CD4-positive, alpha-beta memory T cell (primary cell): ENCODE data around the gene OGFOD3. TPM values are rescaled to one million over a fixed set of nuclear protein-coding genes. Genes with fewer than 3 reads are reported as not detected.

ENCODE experiments used
- CTCF ChIA-PET: fragments of 350-600 bp; sonication (Branson Sonifier 250); formaldehyde crosslinking; loops from one replicate; lab custom pipeline; 2021; ENCODE audit warnings: inconsistent platforms; ENCODE audit not compliant: partially characterized antibody; lab: Charles Lee
- POLR2A ChIA-PET: fragments of 350-600 bp; sonication (Branson Sonifier 250); formaldehyde crosslinking; loops from one replicate; lab custom pipeline; 2021; ENCODE audit not compliant: partially characterized antibody; lab: Charles Lee
- DNase-seq, 5 donors: peaks; one replicate each; pipeline versions ENCODE4 v3.0.0 to v3.0.0-alpha.2; 2020 to 2022; ENCODE audit warnings: mixed read lengths in 1 of 5
- H3K27ac ChIP-seq: one replicate; pipeline ENCODE4 v1.7.0; 2013; ENCODE audit warnings: low read depth, low read length
- H3K27me3 ChIP-seq: 2 replicates; pipeline ENCODE4 v1.7.0; 2013; ENCODE audit warnings: mild to moderate bottlenecking, low read length, moderate library complexity; ENCODE audit not compliant: insufficient read depth
- H3K36me3 ChIP-seq: 2 replicates; pipeline ENCODE4 v1.7.0; 2013; ENCODE audit warnings: mild to moderate bottlenecking, low read length, moderate library complexity; ENCODE audit not compliant: insufficient read depth
- H3K4me1 ChIP-seq: 2 replicates; pipeline ENCODE4 v1.7.0; 2013; ENCODE audit warnings: mild to moderate bottlenecking, low read length, moderate library complexity; ENCODE audit not compliant: insufficient read depth
- H3K4me3 ChIP-seq, 2 donors: one replicate each; pipeline ENCODE4 v1.7.0; 2013; ENCODE audit warnings: low read length in 2 of 2, mild to moderate bottlenecking in 1 of 2
- H3K9me3 ChIP-seq, 2 donors: one replicate each; pipeline ENCODE4 v1.7.0; 2013; ENCODE audit warnings: low read length in 2 of 2, control low read depth in 1 of 2; ENCODE audit not compliant: control insufficient read depth in 1 of 2
- H3K27ac Mint-ChIP-seq, 7 donors: one replicate each; pipeline ENCODE4 v1.8.0; 2020 to 2021; ENCODE audit warnings: mixed read lengths in 7 of 7, mild to moderate bottlenecking in 6 of 7, inconsistent platforms in 3 of 7, moderate library complexity in 3 of 7
- H3K27me3 Mint-ChIP-seq, 2 donors: one replicate each; pipeline ENCODE4 v1.8.0; 2020 to 2021; ENCODE audit warnings: mixed read lengths in 2 of 2
- H3K36me3 Mint-ChIP-seq, 2 donors: one replicate each; pipeline ENCODE4 v1.8.0; 2020 to 2021; ENCODE audit warnings: mixed read lengths in 2 of 2, inconsistent platforms in 1 of 2, mild to moderate bottlenecking in 1 of 2
- H3K4me1 Mint-ChIP-seq, 4 donors: one replicate each; pipeline ENCODE4 v1.8.0; 2020 to 2021; ENCODE audit warnings: mixed read lengths in 4 of 4, mild to moderate bottlenecking in 1 of 4
- H3K4me3 Mint-ChIP-seq, 8 donors: one replicate each; pipeline ENCODE4 v1.8.0; 2020 to 2021; ENCODE audit warnings: mixed read lengths in 8 of 8, mild to moderate bottlenecking in 7 of 8, moderate library complexity in 6 of 8, inconsistent platforms in 3 of 8
- H3K9me3 Mint-ChIP-seq, 8 donors: one replicate each; pipeline ENCODE4 v1.8.0; 2020 to 2021; ENCODE audit warnings: mixed read lengths in 8 of 8, mild to moderate bottlenecking in 5 of 8, inconsistent platforms in 3 of 8, moderate library complexity in 1 of 8
- intact Hi-C: fragments of 100-400 bp; cut with micrococcal nuclease; formaldehyde crosslinking; loops from one replicate; pipeline ENCODE4 v1.15.1; 2023
- polyA plus RNA-seq, 2 donors: library from polyadenylated mRNA; unstranded; fragments of 300-500 nt; fragmentation: Illumina TruSeq; gene quantifications; one replicate each; pipeline ENCODE4 v1.2.3, GENCODE V29; 2021
- total RNA-seq, 2 experiments: library from RNA; stranded (reverse); gene quantifications; one replicate each; pipeline ENCODE4 v1.2.3, GENCODE V29; 2021

OGFOD3 gene
- total and polyA plus RNA-seq, 4 experiments from 2014 or later = 23.4 to 36.1 (median 29.5) TPM

- Histone ChIP-seq H3K4me3 (no peak overlapping the region), H3K27ac (no peak overlapping the region), H3K9me3 (no peaks in the 10 kb centered on the region), H3K27me3 (no peaks in the 10 kb centered on the region), H3K36me3 (peaks cover 4% of the 10 kb centered on the region), H3K4me1 (no peaks in the 10 kb centered on the region)
- ChIA-PET CTCF (no interaction called here), POLR2A (no interaction called here)
- no peaks in the 10 kb centered on the region for H3K27me3 Mint-ChIP-seq
- no peaks in the 10 kb centered on the region for H3K9me3 Mint-ChIP-seq
- H3K27ac Mint-ChIP-seq = no peak overlapping the region
- H3K4me3 Mint-ChIP-seq = no peak overlapping the region
- no peak for DNase-seq
- intact Hi-C loops = no loop called here
- peaks cover 21 to 29% of the 10 kb centered on the region in 2 donors for H3K36me3 Mint-ChIP-seq
- peaks cover 0 to 1% (median 0%) of the 10 kb centered on the region in 4 donors for H3K4me1 Mint-ChIP-seq
Observed at GRCh38 chr17:82407255-82407654, 11.1 kb downstream of the OGFOD3 start.

- POLR2A ChIA-PET = no interaction called here
Observed at GRCh38 chr17:82406131-82406671, 12.2 kb downstream of the OGFOD3 start.

GRCh38 chr17:82405051-82405450, 13.3 kb downstream of the OGFOD3 start:
- Mint-ChIP-seq H3K9me3 (no peaks in the 10 kb centered on the region), H3K36me3 (peaks cover 21 to 36% of the 10 kb centered on the region in 2 donors), H3K4me1 (peaks cover 5 to 19% (median 12%) of the 10 kb centered on the region in 4 donors), H3K4me3 (no peak overlapping the region), H3K27ac (no peak overlapping the region), H3K27me3 (no peaks in the 10 kb centered on the region)
- Histone ChIP-seq H3K36me3 (peaks cover 4% of the 10 kb centered on the region), H3K4me3 (no peak overlapping the region), H3K9me3 (no peaks in the 10 kb centered on the region), H3K27me3 (no peaks in the 10 kb centered on the region), H3K27ac (no peak overlapping the region), H3K4me1 (peaks cover 14% of the 10 kb centered on the region)
- no peak for DNase-seq
- intact Hi-C loops = no loop called here
- CTCF ChIA-PET = no interaction called here
- POLR2A ChIA-PET = no interaction called here

More at GRCh38 chr17:82406131-82406671, 12.2 kb downstream of the OGFOD3 start:
- Histone ChIP-seq H3K36me3 (peaks cover 4% of the 10 kb centered on the region), H3K4me1 (peaks cover 8% of the 10 kb centered on the region), H3K9me3 (no peaks in the 10 kb centered on the region), H3K4me3 (no peak overlapping the region), H3K27ac (no peak overlapping the region), H3K27me3 (no peaks in the 10 kb centered on the region)
- Mint-ChIP-seq H3K27me3 (no peaks in the 10 kb centered on the region), H3K4me3 (no peak overlapping the region), H3K36me3 (peaks cover 21 to 32% of the 10 kb centered on the region in 2 donors), H3K9me3 (no peaks in the 10 kb centered on the region), H3K27ac (no peak overlapping the region), H3K4me1 (peaks cover 2 to 8% (median 4%) of the 10 kb centered on the region in 4 donors)
- CTCF ChIA-PET = no interaction called here
- no peak for DNase-seq
- intact Hi-C loops = no loop called here

- Mint-ChIP-seq H3K4me1 (peaks cover 5 to 21% (median 12%) of the 10 kb centered on the region in 4 donors), H3K27ac (no peak overlapping the region), H3K4me3 (no peak overlapping the region), H3K9me3 (no peaks in the 10 kb centered on the region), H3K36me3 (peaks cover 17 to 31% of the 10 kb centered on the region in 2 donors), H3K27me3 (no peaks in the 10 kb centered on the region)
- intact Hi-C loops = no loop called here
- Histone ChIP-seq H3K27me3 (no peaks in the 10 kb centered on the region), H3K4me1 (peaks cover 14% of the 10 kb centered on the region), H3K27ac (no peak overlapping the region), H3K36me3 (peaks cover 4% of the 10 kb centered on the region), H3K9me3 (no peaks in the 10 kb centered on the region), H3K4me3 (no peak overlapping the region)
- CTCF ChIA-PET = no interaction called here
- POLR2A ChIA-PET = no interaction called here
- no peak for DNase-seq
Observed at GRCh38 chr17:82403662-82404660, 14.4 kb downstream of the OGFOD3 start.

GRCh38 chr17:82402865-82403264, 15.5 kb downstream of the OGFOD3 start:
- ChIA-PET POLR2A (no interaction called here), CTCF (no interaction called here)
- Mint-ChIP-seq H3K4me1 (peaks cover 5 to 21% (median 11%) of the 10 kb centered on the region in 4 donors), H3K27ac (peak overlapping the region in 1 of 7 donors; percentile 70), H3K36me3 (peaks cover 16 to 25% of the 10 kb centered on the region in 2 donors), H3K4me3 (no peak overlapping the region), H3K27me3 (no peaks in the 10 kb centered on the region), H3K9me3 (no peaks in the 10 kb centered on the region)
- Histone ChIP-seq H3K4me3 (no peak overlapping the region), H3K9me3 (no peaks in the 10 kb centered on the region), H3K27ac (no peak overlapping the region), H3K36me3 (peaks cover 4% of the 10 kb centered on the region), H3K27me3 (no peaks in the 10 kb centered on the region), H3K4me1 (peaks cover 14% of the 10 kb centered on the region)
- intact Hi-C loops = no loop called here
- DNase-seq = no peak

- Histone ChIP-seq H3K27me3 (no peaks in the 10 kb centered on the region), H3K36me3 (peaks cover 4% of the 10 kb centered on the region), H3K4me3 (no peak overlapping the region), H3K9me3 (no peaks in the 10 kb centered on the region), H3K4me1 (peaks cover 14% of the 10 kb centered on the region), H3K27ac (no peak overlapping the region)
- intact Hi-C loops = no loop called here
- POLR2A ChIA-PET = interaction anchor here (1.4 kb wide), 1 partner anchor 16 kb away, joined by 3 read pairs; no protein-coding TSS in a partner anchor
- Mint-ChIP-seq H3K4me1 (peaks cover 5 to 21% (median 14%) of the 10 kb centered on the region in 4 donors), H3K4me3 (peak overlapping the region; percentile 62 to 96 (median 90)), H3K27me3 (no peaks in the 10 kb centered on the region), H3K9me3 (no peaks in the 10 kb centered on the region), H3K36me3 (peaks cover 13 to 20% of the 10 kb centered on the region in 2 donors), H3K27ac (peak overlapping the region; percentile 46 to 94 (median 81))
- CTCF ChIA-PET = no interaction called here
- peak; percentile 33 to 66 (median 47) for DNase-seq
Observed at GRCh38 chr17:82400830-82401229, 17.6 kb downstream of the OGFOD3 start.

- Histone ChIP-seq H3K36me3 (peaks cover 4% of the 10 kb centered on the region), H3K4me3 (no peak overlapping the region), H3K27ac (no peak overlapping the region), H3K9me3 (no peaks in the 10 kb centered on the region), H3K27me3 (no peaks in the 10 kb centered on the region), H3K4me1 (peaks cover 14% of the 10 kb centered on the region)
- Mint-ChIP-seq H3K4me3 (no peak overlapping the region), H3K27ac (no peak overlapping the region), H3K27me3 (no peaks in the 10 kb centered on the region), H3K4me1 (peaks cover 5 to 21% (median 14%) of the 10 kb centered on the region in 4 donors), H3K36me3 (peaks cover 11 to 21% of the 10 kb centered on the region in 2 donors), H3K9me3 (no peaks in the 10 kb centered on the region)
- ChIA-PET CTCF (no interaction called here), POLR2A (interaction anchor here (1.4 kb wide), 1 partner anchor 17 kb away, joined by 3 read pairs; no protein-coding TSS in a partner anchor)
- intact Hi-C loops = no loop called here
- DNase-seq = no peak
Observed at GRCh38 chr17:82400206-82400605, 18.2 kb downstream of the OGFOD3 start.
